T47D (cell line): Measurements from ENCODE around the gene RUVBL1.

Experiments
- DNase-seq, 2 experiments: peaks; one replicate each; pipeline versions ENCODE4 v3.0.0 to v3.0.0-alpha.2; 2011 to 2012; ENCODE audit warnings: low read depth in 1 of 2, low spot score in 1 of 2
- JUND ChIP-seq: IDR thresholded peaks from 2 replicates; pipeline ENCODE4 v1.6.1; 2012; ENCODE audit warnings: low read depth
- in situ Hi-C: cut with HindIII; loops from 2 replicates; pipeline ENCODE4 v1.10.0; 2016; ENCODE audit warnings: low sequenced_read_pairs, low pct_unique_long_range_greater_than_20kb

Gene RUVBL1

GRCh38 chr3:128050597-128050996, 73.0 kb downstream of the RUVBL1 start:
- in situ Hi-C loops, result no loop called here
- no peak for TF ChIP-seq JUND
- no peak for DNase-seq

DNA sequence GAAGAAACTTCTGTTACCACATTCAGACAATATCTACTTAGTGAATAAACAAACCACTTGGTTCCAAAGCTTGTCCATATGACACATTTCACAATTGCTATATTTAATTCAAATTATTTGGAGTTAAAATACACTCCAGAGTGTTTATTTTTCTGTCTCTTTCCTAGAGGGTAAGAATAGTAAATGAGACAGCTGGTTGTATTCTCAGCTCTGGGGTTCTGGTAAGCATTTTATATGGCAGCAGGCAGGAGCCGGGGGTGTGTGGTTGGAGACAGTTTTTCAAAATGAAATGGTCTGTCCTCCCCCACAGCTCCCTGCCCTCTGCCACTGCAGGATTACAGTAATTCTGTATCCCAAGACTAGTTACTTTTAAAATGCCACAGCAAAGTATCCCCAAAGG, 82.3 kb downstream of the RUVBL1 start:
- in situ Hi-C loops, result no loop called here
- no peak for TF ChIP-seq JUND
- no peak for DNase-seq

DNA sequence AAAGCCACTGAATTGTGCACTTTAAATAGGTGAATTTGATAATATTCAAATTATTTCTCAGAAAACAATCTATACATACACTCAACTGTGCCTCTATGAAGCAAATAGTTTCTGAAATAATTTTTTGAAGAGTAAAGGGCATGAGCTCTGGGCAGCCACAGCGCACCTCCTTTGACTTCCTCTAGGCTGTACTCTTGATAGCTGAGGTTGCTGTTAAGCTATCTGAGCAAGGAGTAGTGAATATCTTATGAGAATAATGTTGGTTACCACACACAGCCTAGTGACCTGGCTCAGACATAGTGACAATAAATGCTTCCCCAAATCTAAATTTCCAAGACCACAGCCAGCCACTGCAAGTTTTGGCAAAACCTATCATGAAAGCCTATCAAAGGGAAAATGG, 83.0 kb downstream of the RUVBL1 start:
- TF ChIP-seq JUND, result no peak
- no peak for DNase-seq
- in situ Hi-C loops, result no loop called here

DNA sequence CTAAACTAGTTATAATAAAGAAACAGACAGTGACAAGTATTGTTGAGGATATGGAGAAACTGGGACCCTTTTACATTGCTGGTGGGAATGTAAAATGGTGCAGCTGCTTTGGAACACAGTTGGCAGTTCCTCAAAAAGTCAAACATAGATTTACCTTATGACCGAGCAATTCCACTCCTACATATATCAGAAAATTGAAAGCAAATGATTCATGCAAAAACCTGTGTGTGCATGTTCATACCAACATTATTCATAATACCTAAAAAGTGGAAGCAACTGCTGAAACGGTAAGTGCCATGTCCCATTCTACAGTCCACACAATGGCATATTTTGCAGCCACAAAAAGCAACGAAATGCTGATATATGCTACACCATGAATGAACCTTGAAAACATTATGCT, 83.6 kb downstream of the RUVBL1 start:
- in situ Hi-C loops, result no loop called here
- no peak for TF ChIP-seq JUND
- DNase-seq, result no peak

GRCh38 chr3:128036119-128036518, 87.5 kb downstream of the RUVBL1 start:
- DNase-seq, result no peak
- no peak for TF ChIP-seq JUND
- in situ Hi-C loops, result no loop called here

- no peak for DNase-seq
- in situ Hi-C loops, result no loop called here
- no peak for TF ChIP-seq JUND
Measured at GRCh38 chr3:128033102-128033501, 90.5 kb downstream of the RUVBL1 start.
